Loucy (cell line): ENCODE results near the gene INS.

Experiments
- EZH2phosphoT487 ChIP-seq: fragments of 200-600 bp; IDR thresholded peaks from 2 replicates; pipeline ENCODE4 v1.6.1; 2018; ENCODE audit warnings: antibody characterized with exemption, mild to moderate bottlenecking, moderate library complexity, borderline replicate concordance
- TF ChIP-seq, protein P1 (sequence below): fragments of 200-600 bp; sonication (generic); conservative IDR thresholded peaks from 2 replicates; pipeline ENCODE4 v1.5.1; 2014; ENCODE audit warnings: mild to moderate bottlenecking, antibody characterized with exemption, low read length

DNA sequence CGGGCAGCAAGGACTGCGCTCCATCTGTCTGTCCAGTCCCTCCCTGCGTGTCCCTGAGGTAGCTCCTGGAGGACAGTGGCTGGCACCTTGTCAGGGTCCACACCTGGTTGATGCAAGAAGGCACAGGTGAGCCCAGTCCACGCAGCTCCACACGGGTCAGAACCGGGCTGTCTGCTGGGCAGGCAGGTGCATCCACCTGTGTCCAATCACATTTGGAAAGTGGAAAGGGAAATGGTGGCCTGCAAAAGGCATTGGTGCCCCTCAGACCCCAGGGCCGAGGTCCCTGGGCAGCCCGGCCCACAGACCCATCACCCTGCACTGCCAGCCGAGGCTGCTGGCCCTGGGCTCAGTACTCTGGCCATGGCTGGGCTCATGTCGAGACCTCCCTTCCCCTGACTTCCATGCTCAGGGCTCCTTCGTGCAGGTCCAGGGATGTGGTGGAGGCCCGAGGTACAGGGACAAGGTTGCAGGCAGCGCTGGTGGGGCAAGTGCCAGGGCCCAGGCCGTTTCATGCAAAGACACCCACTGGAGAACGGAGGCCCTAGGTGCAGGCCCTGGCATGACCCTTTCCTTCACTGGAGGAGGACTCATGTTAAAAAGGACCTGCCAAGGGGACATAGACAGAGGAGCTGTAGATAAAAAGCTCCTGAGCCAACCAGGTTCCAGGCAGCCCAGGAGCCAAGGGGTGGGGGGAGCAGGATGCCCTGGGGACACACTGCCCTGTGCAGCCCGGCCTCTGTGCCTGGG, 49.5 kb upstream of the INS start:
- TF ChIP-seq, protein P1, sequence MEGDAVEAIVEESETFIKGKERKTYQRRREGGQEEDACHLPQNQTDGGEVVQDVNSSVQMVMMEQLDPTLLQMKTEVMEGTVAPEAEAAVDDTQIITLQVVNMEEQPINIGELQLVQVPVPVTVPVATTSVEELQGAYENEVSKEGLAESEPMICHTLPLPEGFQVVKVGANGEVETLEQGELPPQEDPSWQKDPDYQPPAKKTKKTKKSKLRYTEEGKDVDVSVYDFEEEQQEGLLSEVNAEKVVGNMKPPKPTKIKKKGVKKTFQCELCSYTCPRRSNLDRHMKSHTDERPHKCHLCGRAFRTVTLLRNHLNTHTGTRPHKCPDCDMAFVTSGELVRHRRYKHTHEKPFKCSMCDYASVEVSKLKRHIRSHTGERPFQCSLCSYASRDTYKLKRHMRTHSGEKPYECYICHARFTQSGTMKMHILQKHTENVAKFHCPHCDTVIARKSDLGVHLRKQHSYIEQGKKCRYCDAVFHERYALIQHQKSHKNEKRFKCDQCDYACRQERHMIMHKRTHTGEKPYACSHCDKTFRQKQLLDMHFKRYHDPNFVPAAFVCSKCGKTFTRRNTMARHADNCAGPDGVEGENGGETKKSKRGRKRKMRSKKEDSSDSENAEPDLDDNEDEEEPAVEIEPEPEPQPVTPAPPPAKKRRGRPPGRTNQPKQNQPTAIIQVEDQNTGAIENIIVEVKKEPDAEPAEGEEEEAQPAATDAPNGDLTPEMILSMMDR = no peak
- TF ChIP-seq EZH2phosphoT487 = no peak
